SK-N-SH (cell line): Measurements from ENCODE around the gene SST. TPM values are rescaled to one million over a fixed set of nuclear protein-coding genes. Genes with fewer than 3 reads are reported as not detected.

ENCODE experiments used
- CTCF ChIA-PET: fragments of 300-600, 350-600 bp; formaldehyde crosslinking; extraction: SDS; loops from one replicate; lab custom pipeline; 2021; lab: Yijun Ruan, JAX
- POLR2A ChIA-PET: fragments of 350-600 bp; sonication (Branson Sonifier 250); formaldehyde crosslinking; extraction: SDS; loops from one replicate; lab custom pipeline; 2020; ENCODE audit warnings: antibody characterized with exemption, inconsistent platforms; lab: Yijun Ruan, JAX
- DNase-seq: peaks from one replicate; pipeline ENCODE4 v3.0.0; 2012
- H2AFZ ChIP-seq: fragments of 200-600 bp; sonication (generic); 2 replicates; pipeline ENCODE4 v1.8.1; 2016; ENCODE audit warnings: antibody characterized with exemption, mild to moderate bottlenecking, low read depth
- H3F3A ChIP-seq: fragments of 200-600 bp; sonication (generic); replicated peaks from 2 replicates; pipeline ENCODE3; 2016; ENCODE audit warnings: antibody characterized with exemption, mild to moderate bottlenecking; ENCODE audit not compliant: insufficient read depth
- H3K27ac ChIP-seq, 2 experiments: fragments of 200-500 bp in 1 of 2; fragments of 200-600 bp in 1 of 2; sonication (Bioruptor generic) in 1 of 2; sonication (generic), shearing (Covaris generic) in 1 of 2; 2 replicates each; pipeline versions ENCODE4 v1.5.1 to v1.6.1; 2014 to 2016; ENCODE audit warnings: low read depth in 2 of 2, inconsistent platforms in 1 of 2, low read length in 1 of 2, mild to moderate bottlenecking in 1 of 2, mixed read lengths in 1 of 2
- H3K27me3 ChIP-seq: fragments of 200-600 bp; sonication (generic), shearing (Covaris generic); 2 replicates; pipeline ENCODE4 v1.6.1; 2016; ENCODE audit warnings: mixed run types; ENCODE audit not compliant: insufficient read depth
- H3K36me3 ChIP-seq, 2 experiments: fragments of 200-500 bp in 1 of 2; fragments of 200-600 bp in 1 of 2; sonication (Bioruptor generic) in 1 of 2; sonication (generic) in 1 of 2; replicated peaks in 1 of 2; 2 replicates each; pipeline versions ENCODE3 to v1.5.1; 2014 to 2016; ENCODE audit warnings: low read length in 1 of 2, mild to moderate bottlenecking in 1 of 2; ENCODE audit not compliant: insufficient read depth in 2 of 2, control insufficient read depth in 1 of 2
- H3K4me1 ChIP-seq, 2 experiments: fragments of 200-500 bp in 1 of 2; fragments of 200-600 bp in 1 of 2; sonication (Bioruptor generic) in 1 of 2; sonication (generic), shearing (Covaris generic) in 1 of 2; 2 replicates each; pipeline versions ENCODE4 v1.5.1 to v1.6.1; 2014 to 2016; ENCODE audit warnings: low read depth in 1 of 2, low read length in 1 of 2, mixed run types in 1 of 2; ENCODE audit not compliant: insufficient read depth in 2 of 2, control insufficient read depth in 1 of 2
- H3K4me2 ChIP-seq: fragments of 200-600 bp; sonication (generic), shearing (Covaris generic); 2 replicates; pipeline ENCODE4 v1.6.1; 2017; ENCODE audit warnings: mixed run types
- H3K4me3 ChIP-seq, 2 experiments: fragments of 200-500 bp in 1 of 2; fragments of 200-600 bp in 1 of 2; sonication (Bioruptor generic) in 1 of 2; sonication (generic), shearing (Covaris generic) in 1 of 2; 2 replicates each; pipeline versions ENCODE4 v1.5.1 to v1.8.1; 2014 to 2016; ENCODE audit warnings: low read depth in 2 of 2, inconsistent platforms in 1 of 2, low read length in 1 of 2, mild to moderate bottlenecking in 1 of 2, mixed read lengths in 1 of 2, moderate library complexity in 1 of 2
- H3K79me2 ChIP-seq: fragments of 200-600 bp; sonication (generic); 2 replicates; pipeline ENCODE4 v1.8.1; 2017; ENCODE audit warnings: mild to moderate bottlenecking; ENCODE audit not compliant: insufficient read depth
- H3K9ac ChIP-seq: fragments of 200-600 bp; sonication (generic); 2 replicates; pipeline ENCODE4 v1.6.1; 2017; ENCODE audit warnings: mixed run types
- H3K9me2 ChIP-seq: fragments of 200-600 bp; sonication (generic); 2 replicates; pipeline ENCODE4 v1.6.1; 2017; ENCODE audit warnings: mixed run types
- H3K9me3 ChIP-seq: fragments of 200-600 bp; sonication (generic); 2 replicates; pipeline ENCODE4 v1.6.1; 2017; ENCODE audit warnings: mixed run types, mild to moderate bottlenecking, moderate library complexity
- H4K20me1 ChIP-seq: fragments of 200-600 bp; sonication (generic); 2 replicates; pipeline ENCODE4 v1.6.1; 2017; ENCODE audit warnings: mild to moderate bottlenecking, mixed run types; ENCODE audit not compliant: insufficient read depth
- CHD2 ChIP-seq: fragments of 150-350 bp; IDR thresholded peaks from 2 replicates; pipeline ENCODE4 v1.6.1; 2018; ENCODE audit warnings: low read length; ENCODE audit not compliant: partially characterized antibody
- EZH2phosphoT487 ChIP-seq: fragments of 200-600 bp; sonication (generic); IDR thresholded peaks from 2 replicates; pipeline ENCODE4 v1.6.1; 2017; ENCODE audit warnings: low read depth, mixed run types, mild to moderate bottlenecking, antibody characterized with exemption, moderate library complexity, borderline replicate concordance
- FOSL2 ChIP-seq: IDR thresholded peaks from 2 replicates; pipeline ENCODE4 v1.4.0; 2012; ENCODE audit warnings: low read depth, mild to moderate bottlenecking, moderate library complexity, borderline replicate concordance
- FOXJ3 ChIP-seq: sonication (generic); formaldehyde crosslinking; IDR thresholded peaks from 2 replicates; pipeline ENCODE4 v1.5.1; 2020; ENCODE audit warnings: mild to moderate bottlenecking, missing genetic modification reagents
- FOXM1 ChIP-seq: IDR thresholded peaks from 2 replicates; pipeline ENCODE4 v1.4.0; 2012; ENCODE audit warnings: low read depth, mild to moderate bottlenecking
- GABPA ChIP-seq: IDR thresholded peaks from 2 replicates; pipeline ENCODE4 v1.4.0; 2012; ENCODE audit warnings: low read depth, mild to moderate bottlenecking
- GATA2 ChIP-seq: sonication (generic); formaldehyde crosslinking; IDR thresholded peaks from 2 replicates; pipeline ENCODE4 v1.5.0; 2020; ENCODE audit warnings: mild to moderate bottlenecking, missing genetic modification reagents
- IRF3 ChIP-seq: fragments of 150-350 bp; IDR thresholded peaks from 2 replicates; pipeline ENCODE4 v1.6.1; 2016; ENCODE audit warnings: mild to moderate bottlenecking, low read depth, low read length
- JUND ChIP-seq: IDR thresholded peaks from 2 replicates; pipeline ENCODE4 v1.4.0; 2012
- MEF2A ChIP-seq: IDR thresholded peaks from 2 replicates; pipeline ENCODE4 v1.4.0; 2012; ENCODE audit warnings: low read depth, borderline replicate concordance
- MXI1 ChIP-seq: IDR thresholded peaks from 2 replicates; pipeline ENCODE4 v1.6.1; 2012; ENCODE audit warnings: mild to moderate bottlenecking, low read depth, low read length, improper control_type of control experiment
- NFIC ChIP-seq: IDR thresholded peaks from 2 replicates; pipeline ENCODE4 v1.4.0; 2012; ENCODE audit warnings: borderline replicate concordance
- POLR2AphosphoS5 ChIP-seq: IDR thresholded peaks from 2 replicates; pipeline ENCODE4 v1.6.1; 2012; ENCODE audit warnings: low read depth, low read length
- RAD21 ChIP-seq: IDR thresholded peaks from 2 replicates; pipeline ENCODE4 v1.6.1; 2012; ENCODE audit warnings: mild to moderate bottlenecking, low read length
- RCOR1 ChIP-seq: fragments of 150-350 bp; IDR thresholded peaks from 2 replicates; pipeline ENCODE4 v1.6.1; 2017; ENCODE audit warnings: antibody characterized with exemption, low read length
- RFX5 ChIP-seq: IDR thresholded peaks from 2 replicates; pipeline ENCODE4 v1.6.1; 2012; ENCODE audit warnings: mild to moderate bottlenecking, improper control_type of control experiment, low read length
- SMC3 ChIP-seq: IDR thresholded peaks from 2 replicates; pipeline ENCODE4 v1.6.1; 2012; ENCODE audit warnings: low read depth, low read length, improper control_type of control experiment
- TCF12 ChIP-seq: IDR thresholded peaks from 2 replicates; pipeline ENCODE4 v1.4.0; 2012
- TEAD4 ChIP-seq: IDR thresholded peaks from 2 replicates; pipeline ENCODE4 v1.4.0; 2012; ENCODE audit warnings: mild to moderate bottlenecking, borderline replicate concordance; ENCODE audit not compliant: insufficient read depth
- USF1 ChIP-seq: IDR thresholded peaks from 2 replicates; pipeline ENCODE4 v1.4.0; 2012; ENCODE audit warnings: low read depth, borderline replicate concordance
- USF2 ChIP-seq: fragments of 150-350 bp; IDR thresholded peaks from 2 replicates; pipeline ENCODE4 v1.6.1; 2017; ENCODE audit warnings: antibody characterized with exemption, low read length, low read depth, borderline replicate concordance
- YY1 ChIP-seq: IDR thresholded peaks from 2 replicates; pipeline ENCODE4 v1.4.0; 2012; ENCODE audit warnings: low read depth, mild to moderate bottlenecking
- ZBTB33 ChIP-seq: IDR thresholded peaks from 2 replicates; pipeline ENCODE4 v1.4.0; 2012; ENCODE audit warnings: low read depth, borderline replicate concordance
- WGBS: methylation state at CpG from one replicate; pipeline ENCODE4 v1.1.6; 2017; ENCODE audit warnings: low lambda C conversion rate; 5-methylcytosine and 5-hydroxymethylcytosine counted together
- polyA plus RNA-seq, 3 experiments: library from polyadenylated mRNA; depleted of rRNA; stranded (reverse); fragments of >200 nt; gene quantifications; 2 replicates each; pipeline ENCODE4 v1.2.3, GENCODE V29; 2012

SST gene
- polyA plus RNA-seq, 1 of the 3 experiments (the other 2 are of a cell fraction): not detected

- no peak for DNase-seq
- Histone ChIP-seq H2AFZ (no peak overlapping the region), H3K36me3 (peaks cover 21 to 22% of the 10 kb centered on the region in 2 experiments), H3K27me3 (no peaks in the 10 kb centered on the region), H4K20me1 (no peaks in the 10 kb centered on the region), H3K4me2 (no peak overlapping the region), H3K27ac (no peak overlapping the region), H3K79me2 (no peaks in the 10 kb centered on the region), H3K9ac (no peak overlapping the region), H3K4me3 (no peak overlapping the region), H3F3A (no peaks in the 10 kb centered on the region), H3K4me1 (no peaks in the 10 kb centered on the region; a peak in 1 of 4 replicates), H3K9me2 (no peaks in the 10 kb centered on the region), H3K9me3 (no peaks in the 10 kb centered on the region)
- ChIA-PET POLR2A (no interaction called here), CTCF (interaction anchor here (1.5 to 7.6 kb wide), 3 partner anchors 21 to 400 kb away, joined by 4 to 53 read pairs (median 11); no protein-coding TSS in a partner anchor)
- TF ChIP-seq FOXM1 (no peak), SMC3 (no peak), TCF12 (no peak), ZBTB33 (no peak), USF1 (no peak), POLR2AphosphoS5 (no peak), RCOR1 (no peak), CHD2 (no peak), USF2 (no peak), EZH2phosphoT487 (no peak), GABPA (no peak), MEF2A (no peak), FOSL2 (no peak), YY1 (no peak), RAD21 (no peak)
- 90% methylated on average over 5 of the region's 5 CpGs for WGBS
Measured at GRCh38 chr3:187718802-187719201, 48.6 kb upstream of the SST start.

GRCh38 chr3:187717572-187717971 lies 47.4 kb upstream of the SST start:
- H4K20me1 ChIP-seq: no peaks in the 10 kb centered on the region
- H3K4me1 ChIP-seq: no peaks in the 10 kb centered on the region; a peak in 1 of 4 replicates
- no peak overlapping the region for H3K4me2 ChIP-seq
- H3K36me3 ChIP-seq: peaks cover 9 to 11% of the 10 kb centered on the region in 2 experiments
- no peak overlapping the region for H3K9ac ChIP-seq
- POLR2A ChIA-PET: no interaction called here
- H3K9me3 ChIP-seq: no peaks in the 10 kb centered on the region
- no peak overlapping the region for H3K27ac ChIP-seq
- H2AFZ ChIP-seq: no peak overlapping the region
- WGBS: 7% methylated on average over 1 of the region's 1 CpG
- no peak overlapping the region for H3K4me3 ChIP-seq
- H3K27me3 ChIP-seq: no peaks in the 10 kb centered on the region
- no peaks in the 10 kb centered on the region for H3K9me2 ChIP-seq
- DNase-seq: no peak
- CTCF ChIA-PET: interaction anchor here (4.3 to 7.6 kb wide), 3 partner anchors 15 to 399 kb away, joined by 22 to 53 read pairs (median 49); partner anchors contain the start of gene RTP2
- no peaks in the 10 kb centered on the region for H3K79me2 ChIP-seq
- no peaks in the 10 kb centered on the region for H3F3A ChIP-seq
- TF ChIP-seq IRF3 (no peak), MXI1 (no peak), USF2 (no peak), TCF12 (no peak), JUND (no peak), TEAD4 (no peak), FOSL2 (no peak), GATA2 (CRISPR knock-in tag) (no peak), RFX5 (no peak), FOXM1 (no peak), RCOR1 (no peak), RAD21 (no peak), NFIC (no peak), YY1 (no peak), SMC3 (no peak), MEF2A (no peak), FOXJ3 (CRISPR knock-in tag) (no peak)
